Measurements from ENCODE around the gene TESK1. TPM values are rescaled to one million over a fixed set of nuclear protein-coding genes. Genes with fewer than 3 reads are reported as not detected.
"Not testable (repeated sequence)": the region's sequence is repeated elsewhere in the genome, so short reads cannot be mapped to it uniquely, and the experiment has no call there.

TESK1 gene
- total RNA-seq, 1 donor from 2014 or later: 62.3 TPM

GRCh38 chr9:35588506-35588905, 16.6 kb upstream of the TESK1 start:
- H3K27me3 Mint-ChIP-seq; DNase-seq (ENCODE audit: low spot score, unreplicated experiment); H3K4me1 Mint-ChIP-seq (ENCODE audit: low read depth); H3K4me3 Mint-ChIP-seq (ENCODE audit: low read depth); H3K27ac Mint-ChIP-seq: not testable (repeated sequence)
- Mint-ChIP-seq H3K36me3 (ENCODE audit: insufficient read depth) (peaks cover 12% of the 10 kb centered on the region), H3K9me3 (ENCODE audit: low read depth) (peaks cover 27% of the 10 kb centered on the region)

- Mint-ChIP-seq H3K9me3 (ENCODE audit: low read depth) (peaks cover 20% of the 10 kb centered on the region), H3K4me1 (ENCODE audit: low read depth) (no peaks in the 10 kb centered on the region), H3K36me3 (ENCODE audit: insufficient read depth) (peaks cover 21% of the 10 kb centered on the region), H3K27ac (peak overlapping the region; percentile 45), H3K4me3 (ENCODE audit: low read depth) (no peak overlapping the region), H3K27me3 (no peaks in the 10 kb centered on the region)
- TF ChIP-seq CTCF (IDR thresholded peaks at IDR 0.05; ENCODE audit: unreplicated experiment): no peak
- no peak for DNase-seq (ENCODE audit: low spot score, unreplicated experiment)
Observed at GRCh38 chr9:35593581-35593980, 11.5 kb upstream of the TESK1 start.

- DNase-seq (ENCODE audit: low spot score, unreplicated experiment): no peak
- Mint-ChIP-seq H3K4me3 (ENCODE audit: low read depth) (no peak overlapping the region), H3K9me3 (ENCODE audit: low read depth) (peaks cover 20% of the 10 kb centered on the region), H3K4me1 (ENCODE audit: low read depth) (no peaks in the 10 kb centered on the region), H3K27ac (no peak overlapping the region), H3K36me3 (ENCODE audit: insufficient read depth) (peaks cover 19% of the 10 kb centered on the region), H3K27me3 (no peaks in the 10 kb centered on the region)
- no peak for TF ChIP-seq CTCF (IDR thresholded peaks at IDR 0.05; ENCODE audit: unreplicated experiment)
Observed at GRCh38 chr9:35594471-35594870, 10.6 kb upstream of the TESK1 start.

GRCh38 chr9:35596907-35597306, 8.2 kb upstream of the TESK1 start:
- not testable (repeated sequence) for H3K27me3 Mint-ChIP-seq; H3K4me3 Mint-ChIP-seq (ENCODE audit: low read depth); H3K27ac Mint-ChIP-seq; DNase-seq (ENCODE audit: low spot score, unreplicated experiment); H3K4me1 Mint-ChIP-seq (ENCODE audit: low read depth)
- Mint-ChIP-seq H3K36me3 (ENCODE audit: insufficient read depth) (peaks cover 19% of the 10 kb centered on the region), H3K9me3 (ENCODE audit: low read depth) (peaks cover 20% of the 10 kb centered on the region)

- peaks cover 8% of the 10 kb centered on the region for H3K36me3 Mint-ChIP-seq (ENCODE audit: insufficient read depth)
- peaks cover 3% of the 10 kb centered on the region for H3K4me1 Mint-ChIP-seq (ENCODE audit: low read depth)
Observed at GRCh38 chr9:35598866-35599590, 6.0 kb upstream of the TESK1 start.

More at GRCh38 chr9:35598866-35599590, 6.0 kb upstream of the TESK1 start:
- DNase-seq (ENCODE audit: low spot score, unreplicated experiment): no peak
- TF ChIP-seq CTCF (IDR thresholded peaks at IDR 0.05; ENCODE audit: unreplicated experiment): no peak
- Mint-ChIP-seq H3K27ac (no peak overlapping the region), H3K27me3 (no peaks in the 10 kb centered on the region), H3K9me3 (ENCODE audit: low read depth) (peaks cover 8% of the 10 kb centered on the region), H3K4me3 (ENCODE audit: low read depth) (no peak overlapping the region)
